Sigmoid colon (tissue), 4 donors: ENCODE measurements around the gene RNF186.

Source experiments
- CTCF ChIP-seq, 4 experiments: fragments of 450-650 bp in 3 of 4; fragments of 200-600 bp in 1 of 4; IDR thresholded peaks; one replicate each; pipeline ENCODE4 v1.5.1; 2016 to 2019; ENCODE audit warnings: antibody characterized with exemption in 4 of 4, mild to moderate bottlenecking in 3 of 4, moderate library complexity in 2 of 4
- EP300 ChIP-seq, 4 donors: sonication (generic); formaldehyde crosslinking; IDR thresholded peaks; one replicate each; pipeline ENCODE4 v1.6.1; 2017; ENCODE audit warnings: antibody characterized with exemption in 4 of 4
- POLR2A ChIP-seq, 2 donors: fragments of 450-650 bp; IDR thresholded peaks; one replicate each; pipeline ENCODE4 v1.6.1; 2016; ENCODE audit warnings: antibody characterized with exemption in 2 of 2, mild to moderate bottlenecking in 2 of 2, moderate library complexity in 2 of 2

- no peak for TF ChIP-seq CTCF (IDR thresholded peaks at IDR 0.05)
- no peak for TF ChIP-seq POLR2A (IDR thresholded peaks at IDR 0.05)
- TF ChIP-seq EP300 (IDR thresholded peaks at IDR 0.05) = no peak
Observed at GRCh38 chr1:19771350-19771749, 43.7 kb downstream of the RNF186 start.
